ENCODE measurements around the gene NGEF.
A peak's percentile ranks its signal among the peaks of the same experiment; 100 is the strongest.
"Not testable (repeated sequence)": the region's sequence is repeated elsewhere in the genome, so short reads cannot be mapped to it uniquely, and the experiment has no call there.

Gene NGEF

DNA sequence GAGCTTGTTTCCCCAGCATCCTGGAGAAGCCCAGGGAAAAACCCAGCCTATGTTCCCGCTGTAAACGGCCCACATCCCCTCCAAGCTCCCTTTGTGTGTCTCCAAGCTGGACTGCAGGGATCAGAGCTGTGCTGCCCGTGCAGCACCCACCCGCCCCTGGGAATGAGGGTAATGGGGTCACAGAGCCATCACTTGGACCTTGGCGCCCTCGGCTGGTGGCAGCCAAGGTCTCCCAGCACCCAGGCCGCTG lies 46.4 kb upstream of the NGEF start:
- no peak overlapping the region for H3K4me3 ChIP-seq (ENCODE audit: low read length)
- TF ChIP-seq, protein P1, sequence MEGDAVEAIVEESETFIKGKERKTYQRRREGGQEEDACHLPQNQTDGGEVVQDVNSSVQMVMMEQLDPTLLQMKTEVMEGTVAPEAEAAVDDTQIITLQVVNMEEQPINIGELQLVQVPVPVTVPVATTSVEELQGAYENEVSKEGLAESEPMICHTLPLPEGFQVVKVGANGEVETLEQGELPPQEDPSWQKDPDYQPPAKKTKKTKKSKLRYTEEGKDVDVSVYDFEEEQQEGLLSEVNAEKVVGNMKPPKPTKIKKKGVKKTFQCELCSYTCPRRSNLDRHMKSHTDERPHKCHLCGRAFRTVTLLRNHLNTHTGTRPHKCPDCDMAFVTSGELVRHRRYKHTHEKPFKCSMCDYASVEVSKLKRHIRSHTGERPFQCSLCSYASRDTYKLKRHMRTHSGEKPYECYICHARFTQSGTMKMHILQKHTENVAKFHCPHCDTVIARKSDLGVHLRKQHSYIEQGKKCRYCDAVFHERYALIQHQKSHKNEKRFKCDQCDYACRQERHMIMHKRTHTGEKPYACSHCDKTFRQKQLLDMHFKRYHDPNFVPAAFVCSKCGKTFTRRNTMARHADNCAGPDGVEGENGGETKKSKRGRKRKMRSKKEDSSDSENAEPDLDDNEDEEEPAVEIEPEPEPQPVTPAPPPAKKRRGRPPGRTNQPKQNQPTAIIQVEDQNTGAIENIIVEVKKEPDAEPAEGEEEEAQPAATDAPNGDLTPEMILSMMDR (conservative IDR thresholded peaks at IDR 0.05; ENCODE audit: low read length), result no peak
- DNase-seq (ENCODE audit: low read depth), result no peak

- TF ChIP-seq, protein P1 (conservative IDR thresholded peaks at IDR 0.05; ENCODE audit: low read length), result no peak
- DNase-seq (ENCODE audit: low read depth), result no peak
- H3K4me3 ChIP-seq (ENCODE audit: low read length), result no peak overlapping the region
These were observed 45.9 kb upstream of the NGEF start for GRCh38 chr2:233058717-233059546.

- TF ChIP-seq, protein P1 (conservative IDR thresholded peaks at IDR 0.05; ENCODE audit: low read length), result no peak
- H3K4me3 ChIP-seq (ENCODE audit: low read length), result no peak overlapping the region
- no peak for DNase-seq (ENCODE audit: low read depth)
These were observed 44.0 kb upstream of the NGEF start for GRCh38 chr2:233056961-233057605.

DNA sequence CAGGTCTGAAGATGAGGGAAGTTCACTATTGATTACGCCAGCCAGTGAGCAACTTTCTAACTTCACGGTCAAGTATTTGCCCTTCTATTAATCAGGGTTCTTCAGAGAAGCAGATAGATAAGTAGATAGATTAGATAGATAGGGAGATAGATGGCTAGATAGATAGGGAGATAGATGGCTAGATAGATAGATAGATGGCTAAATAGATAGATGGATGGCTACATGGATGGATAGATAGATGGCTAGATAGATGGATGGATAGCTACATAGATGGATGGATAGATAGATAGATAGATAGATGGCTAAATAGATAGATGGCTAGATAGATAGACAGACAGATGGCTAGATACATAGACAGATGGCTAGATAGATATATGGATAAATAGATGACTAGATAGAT lies 42.3 kb upstream of the NGEF start:
- DNase-seq (ENCODE audit: low read depth), result no peak
- H3K4me3 ChIP-seq (ENCODE audit: low read length), result no peak overlapping the region
- TF ChIP-seq, protein P1 (conservative IDR thresholded peaks at IDR 0.05; ENCODE audit: low read length), result no peak

DNA sequence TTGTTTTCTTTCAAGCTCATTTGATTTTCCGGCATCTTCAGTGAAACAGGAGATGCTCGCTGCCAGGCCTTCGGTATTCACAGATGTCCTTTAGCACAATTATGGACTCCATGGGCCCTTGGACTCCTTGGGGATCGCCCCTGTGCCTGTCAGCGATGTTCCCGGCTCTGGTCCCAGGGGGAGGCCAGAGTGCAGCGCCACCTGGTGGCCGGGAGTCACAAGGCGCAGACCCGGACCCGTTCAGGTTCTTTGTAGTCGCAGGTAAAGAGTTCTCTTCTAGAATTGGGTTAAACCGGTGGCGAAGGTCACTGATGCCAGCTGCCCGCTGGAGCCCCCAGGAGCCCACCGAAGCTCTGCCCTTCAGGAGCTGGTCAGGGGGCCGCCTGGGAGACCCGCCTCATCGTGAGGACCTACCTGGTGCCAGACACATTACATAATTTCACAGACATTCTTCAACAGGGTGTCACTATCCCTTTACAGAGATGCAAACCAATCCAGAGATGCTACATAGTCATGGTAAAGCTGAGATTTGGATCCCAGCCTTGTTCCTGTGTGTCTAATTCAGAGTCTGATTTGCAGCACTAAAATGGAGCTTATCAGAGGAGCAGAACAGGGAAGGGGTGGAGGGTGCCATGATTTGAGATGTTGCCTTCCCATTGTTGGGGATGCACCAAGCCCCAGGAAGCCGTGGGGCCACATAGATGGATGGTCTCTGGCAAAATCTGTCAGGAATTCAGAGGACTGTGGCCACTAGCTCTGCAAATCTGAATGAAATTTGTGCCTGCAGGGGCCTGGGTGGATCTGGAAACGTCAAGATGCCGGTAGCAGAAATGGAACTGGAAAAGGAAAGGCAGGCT lies 41.1 kb upstream of the NGEF start:
- DNase-seq (ENCODE audit: low read depth), result peak; percentile 17
- H3K4me3 ChIP-seq (ENCODE audit: low read length), result no peak overlapping the region

GRCh38 chr2:233052517-233052916 lies 39.5 kb upstream of the NGEF start:
- not testable (repeated sequence) for H3K4me3 ChIP-seq (ENCODE audit: low read length); DNase-seq (ENCODE audit: low read depth)

More for the DNA sequence above, 41.1 kb upstream of the NGEF start:
- TF ChIP-seq, protein P1 (conservative IDR thresholded peaks at IDR 0.05; ENCODE audit: low read length), result peak; percentile 84

All from AG10803 (cell line).